AG08396 (cell line): ENCODE results near the gene CLSTN2.

Source experiments
- DNase-seq: peaks from one replicate; pipeline ENCODE4 v3.0.0; 2012; ENCODE audit warnings: low spot score, mixed read lengths

Gene CLSTN2

GRCh38 chr3:140341817-140342403 lies 406.9 kb downstream of the CLSTN2 start:
- no peak for DNase-seq

- no peak for DNase-seq
These were observed 407.7 kb downstream of the CLSTN2 start for GRCh38 chr3:140342668-140343067.

GRCh38 chr3:140343211-140344081 lies 408.5 kb downstream of the CLSTN2 start:
- no peak for DNase-seq

- no peak for DNase-seq
These were observed 409.1 kb downstream of the CLSTN2 start for GRCh38 chr3:140344082-140344454.

GRCh38 chr3:140344601-140345205 lies 409.7 kb downstream of the CLSTN2 start:
- no peak for DNase-seq

- DNase-seq: no peak
These were observed 412.2 kb downstream of the CLSTN2 start for GRCh38 chr3:140347151-140347550.

GRCh38 chr3:140349938-140350337 lies 415.0 kb downstream of the CLSTN2 start:
- DNase-seq: no peak

GRCh38 chr3:140351466-140351865 lies 416.5 kb downstream of the CLSTN2 start:
- DNase-seq: no peak

- no peak for DNase-seq
These were observed 420.5 kb downstream of the CLSTN2 start for GRCh38 chr3:140355481-140355880.

GRCh38 chr3:140358686-140359085 lies 423.7 kb downstream of the CLSTN2 start:
- no peak for DNase-seq

- DNase-seq: no peak
These were observed 424.4 kb downstream of the CLSTN2 start for GRCh38 chr3:140359233-140359995.

GRCh38 chr3:140360332-140360731 lies 425.3 kb downstream of the CLSTN2 start:
- no peak for DNase-seq

- no peak for DNase-seq
These were observed 428.8 kb downstream of the CLSTN2 start for GRCh38 chr3:140363801-140364200.

- DNase-seq: no peak
These were observed 431.1 kb downstream of the CLSTN2 start for GRCh38 chr3:140365872-140366697.

- no peak for DNase-seq
These were observed 433.3 kb downstream of the CLSTN2 start for GRCh38 chr3:140368223-140368811.

GRCh38 chr3:140370686-140371085 lies 435.7 kb downstream of the CLSTN2 start:
- DNase-seq: no peak

GRCh38 chr3:140373234-140373633 lies 438.2 kb downstream of the CLSTN2 start:
- no peak for DNase-seq

GRCh38 chr3:140375002-140375401 lies 440.0 kb downstream of the CLSTN2 start:
- DNase-seq: no peak

- no peak for DNase-seq
These were observed 441.3 kb downstream of the CLSTN2 start for GRCh38 chr3:140376136-140376889.

- DNase-seq: no peak
These were observed 442.7 kb downstream of the CLSTN2 start for GRCh38 chr3:140377644-140378043.
